Body of pancreas (tissue), 4 donors: ENCODE results near the gene TLDC2.

Experiments used
- CTCF ChIP-seq, 7 experiments: fragments of 450-650 bp in 4 of 7; fragments of 200-600 bp in 3 of 7; sonication (generic) in 3 of 7; IDR thresholded peaks; one replicate each; pipeline ENCODE4 v1.5.1; 2016 to 2019; ENCODE audit warnings: antibody characterized with exemption in 7 of 7
- POLR2A ChIP-seq, 3 donors: fragments of 450-650 bp; IDR thresholded peaks; one replicate each; pipeline ENCODE4 v1.6.1; 2016; ENCODE audit warnings: antibody characterized with exemption in 3 of 3, mild to moderate bottlenecking in 2 of 3

- TF ChIP-seq POLR2A (IDR thresholded peaks at IDR 0.05) (no peak), CTCF (IDR thresholded peaks at IDR 0.05) (no peak)
These were observed 44.9 kb upstream of the TLDC2 start for GRCh38 chr20:36830791-36831691.
